ENCODE results near the gene SMARCA1. TPM values are rescaled to one million over a fixed set of nuclear protein-coding genes. Genes with fewer than 3 reads are reported as not detected.

Gene SMARCA1
- total RNA-seq, 2 experiments from 2014 or later = 0.36 to 0.44 TPM

- CTCF ChIA-PET = no interaction called here
- intact Hi-C loops (cut with micrococcal nuclease) = no loop called here
- Mint-ChIP-seq H3K4me3 (no peak overlapping the region), H3K27me3 (ENCODE audit: low read depth) (no peaks in the 10 kb centered on the region), H3K4me1 (ENCODE audit: low read depth) (no peaks in the 10 kb centered on the region), H3K9me3 (no peaks in the 10 kb centered on the region), H3K36me3 (ENCODE audit: low read depth) (no peaks in the 10 kb centered on the region), H3K27ac (no peak overlapping the region)
- no peak for DNase-seq
These were observed 118.7 kb downstream of the SMARCA1 start for GRCh38 chrX:129404670-129405008.

- intact Hi-C loops (cut with micrococcal nuclease) = no loop called here
- Mint-ChIP-seq H3K4me1 (ENCODE audit: low read depth) (no peaks in the 10 kb centered on the region), H3K27me3 (ENCODE audit: low read depth) (no peaks in the 10 kb centered on the region), H3K4me3 (no peak overlapping the region), H3K27ac (no peak overlapping the region), H3K9me3 (no peaks in the 10 kb centered on the region), H3K36me3 (ENCODE audit: low read depth) (no peaks in the 10 kb centered on the region)
- CTCF ChIA-PET = no interaction called here
- DNase-seq = no peak
These were observed 119.2 kb downstream of the SMARCA1 start for GRCh38 chrX:129403974-129404669.

Other genes with a start within 250 kb of the SMARCA1 start
- gene OCRL, start 16.8 kb upstream of the SMARCA1 start, total RNA-seq = 1 to 10 TPM; 3.6 to 3.9 TPM
- under 1 TPM; 0.15 to 0.36 TPM for gene APLN, start 131.5 kb upstream of the SMARCA1 start, total RNA-seq
- under 1 TPM; 0.21 to 0.27 TPM for gene XPNPEP2, start 215.5 kb upstream of the SMARCA1 start, total RNA-seq

Measured in activated naive CD4-positive, alpha-beta T cell treated with anti-CD3 and anti-CD28 coated beads for 36 hours (primary cell).